Hepatocyte (in vitro differentiated cells): ENCODE data around the gene LIMS3.
"Not testable (repeated sequence)": the region's sequence is repeated elsewhere in the genome, so short reads cannot be mapped to it uniquely, and the experiment has no call there.

Source experiments
- CTCF ChIP-seq: fragments of 200-600 bp; sonication (generic); IDR thresholded peaks from 2 replicates; pipeline ENCODE4 v1.5.1; 2016; ENCODE audit warnings: antibody characterized with exemption, mild to moderate bottlenecking; ENCODE audit not compliant: poor library complexity
- EZH2 ChIP-seq: fragments of 200-600 bp; sonication (generic); IDR thresholded peaks from 2 replicates; pipeline ENCODE4 v1.6.1; 2016; ENCODE audit warnings: antibody characterized with exemption, mild to moderate bottlenecking, borderline replicate concordance
- EZH2phosphoT487 ChIP-seq: fragments of 200-600 bp; sonication (generic); IDR thresholded peaks from one replicate; pipeline ENCODE4 v1.6.1; 2018; ENCODE audit warnings: antibody characterized with exemption, mild to moderate bottlenecking, low read depth, moderate library complexity; ENCODE audit not compliant: unreplicated experiment, severe bottlenecking

GRCh38 chr2:109891024-109891423 is 7.5 kb upstream of the LIMS3 start:
- TF ChIP-seq CTCF, EZH2, EZH2phosphoT487: not testable (repeated sequence)
